ENCODE data around the gene C9orf72. TPM values are rescaled to one million over a fixed set of nuclear protein-coding genes. Genes with fewer than 3 reads are reported as not detected.

The C9orf72 gene
- polyA plus RNA-seq, 2 of the 4 experiments (the other 2 are of a cell fraction) = 4.0 to 16.4 TPM

GRCh38 chr9:27535701-27536118 lies 37.6 kb downstream of the C9orf72 start:
- DNase-seq (ENCODE audit: low read depth in 1 of 2, low spot score in 1 of 2) = peak in 1 of 2 experiments; percentile 49
- no peaks in the 10 kb centered on the region for H3K9me3 ChIP-seq
- H3K4me2 ChIP-seq = no peak overlapping the region
- peak in 1 of 2 experiments; percentile 24; a peak in 1 of 5 replicates for TF ChIP-seq RAD21 (conservative IDR thresholded peaks at IDR 0.05 in 1 of 2, IDR thresholded peaks at IDR 0.05 in 1 of 2)
- TF ChIP-seq ZSCAN20 (CRISPR knock-in tag; IDR thresholded peaks at IDR 0.05) = no peak
- FAIRE-seq = no peak
- 40% methylated on average over 3 of the region's 3 CpGs for WGBS (ENCODE audit: missing lambda C conversion rate)
- CTCF ChIA-PET = interaction anchor here (0.6 to 19.4 kb wide), 3 partner anchors 62 to 202 kb away, joined by 3 to 266 read pairs (median 3); no protein-coding TSS in a partner anchor
- H3K27ac ChIP-seq = no peak overlapping the region
- POLR2A ChIA-PET = no interaction called here
- H3K4me3 ChIP-seq = no peak overlapping the region
- ATAC-seq = peak; percentile 41 to 76; a peak in 3 of 6 replicates
- H3K4me1 ChIP-seq = peaks cover 39% of the 10 kb centered on the region

DNA sequence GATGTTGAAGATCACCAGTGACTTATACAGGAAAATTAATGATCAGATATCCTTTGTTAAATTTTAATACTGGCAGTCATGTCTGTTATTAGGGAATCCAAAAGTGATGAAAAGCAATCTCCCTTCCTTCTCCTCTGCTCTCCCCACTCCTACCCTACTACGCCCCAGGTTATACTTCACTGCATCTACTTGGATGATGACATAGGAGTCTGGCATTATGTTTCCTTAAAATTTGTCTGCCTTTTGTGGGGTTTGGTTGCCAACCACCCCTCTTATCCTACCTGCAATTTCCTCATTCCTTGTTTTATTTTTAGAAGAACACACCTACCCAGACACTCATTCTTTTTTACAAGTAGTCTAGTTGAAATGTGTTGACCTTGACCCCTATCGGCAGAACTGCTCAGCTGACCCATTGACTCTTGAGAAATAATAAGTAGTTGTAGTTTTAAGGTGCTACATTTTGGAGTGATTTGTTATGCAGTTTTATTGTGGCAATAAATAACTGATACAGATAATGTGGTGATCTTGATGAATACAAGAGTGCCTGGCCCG lies 38.5 kb downstream of the C9orf72 start:
- ChIA-PET CTCF (interaction anchor here (5.6 to 19.4 kb wide), 2 partner anchors 11 to 201 kb away, joined by 66 to 266 read pairs; no protein-coding TSS in a partner anchor), POLR2A (no interaction called here)
- Histone ChIP-seq H3K9me3 (no peaks in the 10 kb centered on the region), H3K4me3 (no peak overlapping the region), H3K27ac (no peak overlapping the region), H3K4me1 (peaks cover 33% of the 10 kb centered on the region), H3K4me2 (no peak overlapping the region)
- no peak for ATAC-seq
- TF ChIP-seq CHD2 (IDR thresholded peaks at IDR 0.05; ENCODE audit: low read length, partially characterized antibody) (no peak), NR3C1 (IDR thresholded peaks at IDR 0.05) (no peak), FOXS1 (CRISPR knock-in tag; IDR thresholded peaks at IDR 0.05) (no peak), HEYL (CRISPR knock-in tag; IDR thresholded peaks at IDR 0.05) (no peak), TFCP2L1 (CRISPR knock-in tag; IDR thresholded peaks at IDR 0.05) (no peak), SMC3 (IDR thresholded peaks at IDR 0.05) (no peak), GATA3 (IDR thresholded peaks at IDR 0.05; ENCODE audit: borderline replicate concordance) (no peak)
- no peak for FAIRE-seq
- DNase-seq (ENCODE audit: low read depth in 1 of 2, low spot score in 1 of 2) = no peak
- WGBS (ENCODE audit: missing lambda C conversion rate) = 86% methylated on average over 3 of the region's 3 CpGs

GRCh38 chr9:27534131-27534530 lies 39.1 kb downstream of the C9orf72 start:
- Histone ChIP-seq H3K9me3 (no peaks in the 10 kb centered on the region), H3K27ac (no peak overlapping the region), H3K4me1 (peaks cover 26% of the 10 kb centered on the region), H3K4me2 (no peak overlapping the region), H3K4me3 (no peak overlapping the region)
- FAIRE-seq = no peak
- ATAC-seq = no peak
- ChIA-PET POLR2A (interaction anchor here (0.6 kb wide), 1 partner anchor 61 kb away, joined by 3 read pairs; no protein-coding TSS in a partner anchor), CTCF (interaction anchor here (0.8 to 19.4 kb wide), 4 partner anchors 11 to 210 kb away, joined by 3 to 266 read pairs (median 34); no protein-coding TSS in a partner anchor)
- TF ChIP-seq NFE2L2 (conservative IDR thresholded peaks at IDR 0.05; ENCODE audit: low read length) = no peak
- TF ChIP-seq, protein P1, sequence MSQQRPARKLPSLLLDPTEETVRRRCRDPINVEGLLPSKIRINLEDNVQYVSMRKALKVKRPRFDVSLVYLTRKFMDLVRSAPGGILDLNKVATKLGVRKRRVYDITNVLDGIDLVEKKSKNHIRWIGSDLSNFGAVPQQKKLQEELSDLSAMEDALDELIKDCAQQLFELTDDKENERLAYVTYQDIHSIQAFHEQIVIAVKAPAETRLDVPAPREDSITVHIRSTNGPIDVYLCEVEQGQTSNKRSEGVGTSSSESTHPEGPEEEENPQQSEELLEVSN (IDR thresholded peaks at IDR 0.05; ENCODE audit: borderline replicate concordance, low read depth) = no peak
- no peak for TF ChIP-seq RAD21 (conservative IDR thresholded peaks at IDR 0.05 in 1 of 2, IDR thresholded peaks at IDR 0.05 in 1 of 2)
- TF ChIP-seq SMC3 (IDR thresholded peaks at IDR 0.05) = no peak
- TF ChIP-seq, protein P2, sequence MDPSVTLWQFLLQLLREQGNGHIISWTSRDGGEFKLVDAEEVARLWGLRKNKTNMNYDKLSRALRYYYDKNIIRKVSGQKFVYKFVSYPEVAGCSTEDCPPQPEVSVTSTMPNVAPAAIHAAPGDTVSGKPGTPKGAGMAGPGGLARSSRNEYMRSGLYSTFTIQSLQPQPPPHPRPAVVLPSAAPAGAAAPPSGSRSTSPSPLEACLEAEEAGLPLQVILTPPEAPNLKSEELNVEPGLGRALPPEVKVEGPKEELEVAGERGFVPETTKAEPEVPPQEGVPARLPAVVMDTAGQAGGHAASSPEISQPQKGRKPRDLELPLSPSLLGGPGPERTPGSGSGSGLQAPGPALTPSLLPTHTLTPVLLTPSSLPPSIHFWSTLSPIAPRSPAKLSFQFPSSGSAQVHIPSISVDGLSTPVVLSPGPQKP (IDR thresholded peaks at IDR 0.05; ENCODE audit: low read depth, low read length) = no peak
- TF ChIP-seq KDM1A (IDR thresholded peaks at IDR 0.05; ENCODE audit: low read depth) = no peak
- TF ChIP-seq POLR2A (IDR thresholded peaks at IDR 0.05; ENCODE audit: low read length) = no peak
- no peak for TF ChIP-seq HEYL (CRISPR knock-in tag; IDR thresholded peaks at IDR 0.05)
- no peak for TF ChIP-seq FOSL2 (IDR thresholded peaks at IDR 0.05)
- TF ChIP-seq FOSL2 (CRISPR knock-in tag; IDR thresholded peaks at IDR 0.05) = no peak
- TF ChIP-seq, protein P3, sequence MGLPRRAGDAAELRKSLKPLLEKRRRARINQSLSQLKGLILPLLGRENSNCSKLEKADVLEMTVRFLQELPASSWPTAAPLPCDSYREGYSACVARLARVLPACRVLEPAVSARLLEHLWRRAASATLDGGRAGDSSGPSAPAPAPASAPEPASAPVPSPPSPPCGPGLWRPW (IDR thresholded peaks at IDR 0.05) = no peak
- TF ChIP-seq MAZ (IDR thresholded peaks at IDR 0.05; ENCODE audit: borderline replicate concordance, low read depth, low read length) = no peak
- no peak for TF ChIP-seq EHF (CRISPR knock-in tag; IDR thresholded peaks at IDR 0.05)
- no peak for TF ChIP-seq NR3C1 (IDR thresholded peaks at IDR 0.05)
- no peak for TF ChIP-seq FOXS1 (CRISPR knock-in tag; IDR thresholded peaks at IDR 0.05)
- TF ChIP-seq HOXA7 (CRISPR knock-in tag; IDR thresholded peaks at IDR 0.05) = no peak
- no peak for DNase-seq (ENCODE audit: low read depth in 1 of 2, low spot score in 1 of 2)
- WGBS (ENCODE audit: missing lambda C conversion rate) = 70% methylated on average over 4 of the region's 4 CpGs

Data from A549 (cell line).